Measurements from ENCODE around the gene FAU.

The FAU gene

GRCh38 chr11:65111744-65112545 lies 10.0 kb downstream of the FAU start, which contains the start of gene TM7SF2:
TM7SF2 (plus strand) TSS chr11:65111872; CDS start chr11:65112016, 144 bp downstream.
- DNase-seq: peak; percentile 94 to 100 (median 98)
- intact Hi-C loops (cut with DNase I): loop anchor here (5.0 to 10.0 kb wide), 2 partner anchors 85 to 187 kb away; partner anchors contain the start of genes PPP2R5B and SNX15

DNA sequence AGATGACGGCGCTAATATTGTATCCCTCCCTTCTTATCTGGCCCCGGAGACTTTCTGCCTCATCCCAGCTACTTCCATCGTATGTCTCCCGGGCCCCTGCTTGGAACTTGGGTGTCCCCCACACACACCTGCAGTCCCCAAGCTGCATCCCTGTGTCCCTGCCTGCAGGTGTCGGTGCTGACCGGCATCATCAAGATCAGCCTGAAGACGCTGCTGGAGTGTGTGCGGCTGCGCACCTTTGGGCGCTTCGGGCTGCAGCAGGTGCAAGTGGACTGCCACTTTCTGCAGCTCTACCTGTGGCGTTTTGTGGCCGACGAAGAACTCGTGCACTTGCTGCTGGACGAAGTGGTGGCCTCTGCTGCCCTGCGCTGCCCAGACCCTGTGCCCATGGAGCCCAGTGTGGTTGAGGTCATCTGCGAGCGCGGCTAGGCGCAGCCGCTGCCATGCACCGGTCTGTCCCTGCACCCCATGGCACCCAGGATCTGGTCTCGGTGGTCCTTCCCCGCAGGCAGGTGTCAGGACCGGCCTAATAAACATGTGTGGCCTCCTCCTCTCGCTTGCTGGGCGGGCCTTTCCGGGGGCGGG lies 10.7 kb downstream of the FAU start:
- no peak for DNase-seq
- intact Hi-C loops (cut with DNase I): loop anchor here (5.0 to 10.0 kb wide), 2 partner anchors 84 to 186 kb away; partner anchors contain the start of genes PPP2R5B and SNX15

DNA sequence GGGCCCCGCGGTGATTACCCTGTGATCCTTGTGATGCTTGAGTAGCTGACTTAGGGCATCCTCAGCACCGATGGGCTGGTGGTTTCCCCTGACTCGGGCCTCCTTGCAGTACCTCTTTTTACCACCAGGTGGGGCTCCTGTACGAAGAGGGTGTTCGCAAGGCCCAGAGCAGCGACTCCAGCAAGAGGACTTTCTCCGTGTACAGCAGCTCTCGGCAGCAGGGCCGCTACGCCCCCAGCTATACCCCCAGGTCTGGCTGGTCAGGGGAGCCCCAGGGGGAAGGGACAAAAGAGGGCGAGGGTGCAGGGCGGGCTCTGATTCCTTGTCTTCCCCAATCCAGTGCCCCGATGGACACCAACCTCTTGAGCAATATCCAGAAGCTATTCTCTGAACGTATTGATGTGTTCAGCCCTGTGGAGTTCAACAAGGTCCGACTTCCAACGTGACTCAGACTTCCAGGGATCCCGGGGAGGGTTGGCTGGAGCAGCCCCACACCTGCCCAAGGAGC lies 11.5 kb downstream of the FAU start:
- peak; percentile 83 to 98 (median 96) for DNase-seq

GRCh38 chr11:65109231-65110198 lies 12.4 kb downstream of the FAU start:
- DNase-seq: peak in 2 of 10 donors; percentile 70 to 82
- intact Hi-C loops (cut with DNase I): loop anchor here (5.0 to 10.0 kb wide), 2 partner anchors 82 to 185 kb away; partner anchors contain the start of genes PPP2R5B and SNX15

More for the DNA sequence above, 11.5 kb downstream of the FAU start:
- intact Hi-C loops (cut with DNase I): loop anchor here (5.0 to 10.0 kb wide), 2 partner anchors 83 to 186 kb away; partner anchors contain the start of genes PPP2R5B and SNX15

GRCh38 chr11:65108469-65109123 lies 13.3 kb downstream of the FAU start:
- intact Hi-C loops (cut with DNase I): no loop called here
- peak in 1 of 10 donors; percentile 65 for DNase-seq

GRCh38 chr11:65107751-65108468 lies 14.0 kb downstream of the FAU start:
- intact Hi-C loops (cut with DNase I): no loop called here
- peak in 2 of 10 donors; percentile 70 to 84 for DNase-seq

DNA sequence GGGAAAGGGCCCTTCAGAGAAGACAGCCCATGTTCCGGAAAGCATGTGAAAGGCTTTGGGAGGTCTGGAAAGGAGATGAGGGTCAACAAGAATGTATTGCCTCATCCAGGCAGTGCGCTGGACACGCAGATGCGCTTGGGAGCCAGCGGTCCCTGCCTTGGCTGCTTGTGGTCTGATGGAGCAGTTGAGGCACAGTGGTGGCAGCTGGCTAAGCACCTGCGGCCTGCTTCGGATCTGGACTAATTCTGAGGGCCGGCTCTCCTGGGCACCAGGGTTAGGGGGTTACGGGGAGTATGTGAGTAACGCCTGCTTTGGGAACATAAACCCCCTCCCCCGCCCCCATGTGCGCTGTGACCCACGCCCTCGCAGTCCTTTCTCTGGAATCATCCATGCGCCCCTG lies 14.9 kb downstream of the FAU start:
- peak in 2 of 10 donors; percentile 57 to 60 for DNase-seq
- intact Hi-C loops (cut with DNase I): no loop called here

GRCh38 chr11:65104628-65105027 lies 17.3 kb downstream of the FAU start:
- peak in 2 of 10 donors; percentile 50 to 75 for DNase-seq
- intact Hi-C loops (cut with DNase I): no loop called here

DNA sequence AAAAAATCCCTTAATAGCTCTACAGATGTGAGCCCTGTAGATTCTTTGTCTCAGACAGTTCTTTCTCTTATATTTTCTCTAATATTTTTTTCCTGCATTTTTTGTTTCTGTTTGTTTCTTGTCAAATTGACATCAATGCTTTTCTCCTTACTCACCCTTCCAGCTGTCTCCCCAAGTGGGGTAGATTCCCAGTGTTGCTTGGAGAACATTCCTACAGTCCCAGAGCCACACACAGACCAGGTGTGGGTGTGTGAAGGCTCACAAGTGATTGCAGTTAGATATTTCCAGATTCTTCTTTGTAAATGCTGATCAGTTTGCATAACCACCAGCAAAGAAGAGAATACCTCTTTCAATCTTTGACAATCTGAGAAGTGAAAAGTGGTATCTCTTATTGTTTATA lies 18.5 kb downstream of the FAU start:
- DNase-seq: peak in 1 of 10 donors; percentile 0
- intact Hi-C loops (cut with DNase I): no loop called here

DNA sequence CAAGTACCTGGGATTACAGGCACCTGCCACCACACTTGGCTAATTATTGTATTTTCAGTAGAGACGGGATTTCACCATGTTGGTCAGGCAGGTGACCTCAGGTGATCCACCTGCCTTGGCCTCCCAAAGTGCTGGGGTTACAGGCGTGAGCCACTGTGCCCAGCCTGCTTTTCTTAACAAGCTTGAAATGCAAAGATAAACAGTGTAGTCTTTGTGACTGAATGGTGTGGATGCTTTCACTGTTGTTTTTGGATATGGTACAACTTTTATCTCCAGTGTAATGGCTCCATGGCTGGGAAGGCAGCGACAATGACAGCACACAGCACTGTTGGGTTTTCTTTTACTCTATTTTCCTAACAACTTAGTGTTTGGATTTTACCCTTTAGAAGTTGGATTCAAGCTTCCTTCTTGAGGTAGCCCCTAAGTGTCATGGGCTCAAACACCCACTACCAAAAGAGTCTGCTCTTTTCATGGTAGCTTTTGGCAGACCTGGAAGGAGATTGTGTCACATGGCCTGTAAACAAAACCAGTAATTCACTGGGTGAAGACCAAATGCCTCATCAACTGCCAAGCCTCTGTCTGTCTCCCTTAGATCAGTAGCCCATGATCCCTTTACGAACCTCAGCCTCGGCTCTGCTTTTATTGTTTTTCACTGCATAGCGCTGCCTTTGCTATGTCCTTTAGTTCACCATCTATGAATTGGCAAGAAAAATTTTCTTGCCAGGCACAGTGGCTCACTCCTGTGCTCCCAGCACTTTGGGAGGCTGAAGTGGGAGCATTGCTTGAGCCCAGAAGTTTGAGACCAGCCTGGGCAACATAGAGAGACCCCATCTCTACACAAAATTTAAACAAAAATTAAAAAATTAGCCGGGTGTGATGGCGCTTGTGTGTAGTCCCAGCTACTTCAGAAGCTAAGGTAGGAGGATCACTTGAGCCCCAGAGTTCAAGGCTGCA lies 19.5 kb downstream of the FAU start:
- peak in 3 of 10 donors; percentile 24 to 58 (median 28) for DNase-seq

GRCh38 chr11:65100674-65101350 lies 21.1 kb downstream of the FAU start:
- DNase-seq: peak in 1 of 10 donors; percentile 37
- intact Hi-C loops (cut with DNase I): no loop called here

More for the DNA sequence above, 19.5 kb downstream of the FAU start:
- intact Hi-C loops (cut with DNase I): no loop called here

DNA sequence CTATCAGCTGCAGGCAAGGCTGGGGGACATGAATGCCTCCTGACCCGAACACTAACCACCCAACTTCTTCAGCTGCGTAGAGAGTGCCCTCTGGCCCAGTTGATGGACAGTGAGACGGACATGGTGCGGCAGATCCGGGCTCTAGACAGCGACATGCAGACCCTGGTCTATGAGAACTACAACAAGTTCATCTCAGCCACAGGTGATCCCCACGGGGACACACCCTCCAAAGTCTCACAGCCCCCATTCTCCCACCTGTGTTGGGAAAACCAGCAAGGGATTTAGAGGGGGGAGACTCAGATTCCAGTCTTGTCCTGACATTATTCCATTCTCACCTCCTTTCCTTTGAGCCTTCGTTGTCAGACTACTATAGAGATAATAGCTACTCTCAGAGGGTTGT lies 25.0 kb downstream of the FAU start:
- intact Hi-C loops (cut with DNase I): loop anchor here (5.0 kb wide), 1 partner anchor 70 kb away; the partner anchor contains the start of gene SNX15
- peak in 1 of 10 donors; percentile 44 for DNase-seq

DNA sequence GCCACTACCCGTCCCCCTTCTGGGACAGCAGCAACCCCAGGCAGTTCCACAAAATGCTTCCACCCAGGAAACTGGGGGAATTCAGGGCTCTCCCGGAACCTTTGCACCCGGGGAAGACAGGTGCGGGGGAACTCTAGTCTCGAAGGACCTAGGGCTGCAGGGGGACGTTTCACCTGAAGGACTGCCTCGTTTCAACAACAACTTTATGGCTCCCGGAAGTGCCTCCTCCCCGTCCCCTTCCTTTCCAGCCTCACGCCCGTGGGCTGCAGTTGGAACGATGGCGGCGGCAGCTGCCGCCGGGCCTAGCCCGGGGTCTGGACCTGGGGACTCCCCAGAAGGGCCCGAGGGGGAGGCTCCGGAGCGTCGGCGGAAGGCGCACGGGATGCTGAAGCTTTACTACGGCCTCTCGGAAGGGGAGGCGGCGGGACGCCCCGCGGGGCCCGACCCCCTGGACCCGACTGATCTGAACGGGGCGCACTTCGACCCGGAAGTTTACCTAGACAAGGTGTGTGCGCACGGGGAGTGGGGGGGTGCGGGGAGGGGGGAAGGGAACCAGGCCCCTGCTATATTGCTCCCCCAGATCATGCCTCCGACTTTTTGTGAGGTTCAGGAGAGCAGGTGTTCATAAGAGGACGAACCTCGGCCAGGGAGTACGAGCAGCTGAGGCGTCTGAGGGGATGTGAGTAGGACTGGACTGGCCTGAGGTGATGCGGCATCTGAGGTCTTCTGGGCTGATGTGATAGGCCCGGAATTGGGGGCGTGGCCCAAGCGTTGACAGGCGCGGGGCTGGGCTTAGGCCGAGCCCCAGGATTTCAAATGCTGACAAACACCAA lies 25.7 kb downstream of the FAU start, which contains the start of gene VPS51:
Gene VPS51, plus strand, starts transcription at position 241 of the 833 bp plus-strand sequence. Its CDS starts 37 bp downstream, at position 278.
- peak; percentile 79 to 98 (median 84) for DNase-seq

GRCh38 chr11:65095427-65095826 lies 26.5 kb downstream of the FAU start:
- DNase-seq: peak in 2 of 10 donors; percentile 36 to 57
- intact Hi-C loops (cut with DNase I): loop anchor here (5.0 kb wide), 1 partner anchor 68 kb away; the partner anchor contains the start of gene SNX15

More for the DNA sequence above, 25.7 kb downstream of the FAU start, which contains the start of gene VPS51:
- intact Hi-C loops (cut with DNase I): loop anchor here (5.0 kb wide), 1 partner anchor 69 kb away; the partner anchor contains the start of gene SNX15

DNA sequence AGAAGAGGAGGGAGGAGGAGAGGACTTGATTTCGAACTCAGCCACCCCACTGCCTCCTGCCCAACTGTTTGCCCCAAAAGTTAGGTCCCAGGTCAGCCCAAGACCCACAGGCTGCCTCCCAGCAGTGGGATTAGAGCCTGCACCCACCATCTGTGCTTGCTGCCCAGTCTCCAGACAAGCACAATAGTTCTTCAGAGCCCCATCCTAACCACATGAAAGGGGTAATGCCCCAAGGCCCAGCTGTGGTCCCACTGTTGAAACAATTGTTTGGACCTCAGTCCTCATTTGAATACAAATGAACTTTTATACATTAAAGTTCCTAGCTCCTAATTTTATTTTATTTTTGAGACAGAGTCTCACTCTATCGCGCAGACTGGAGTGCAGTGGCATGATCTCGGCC lies 31.3 kb downstream of the FAU start:
- intact Hi-C loops (cut with DNase I): no loop called here
- DNase-seq: peak in 5 of 10 donors; percentile 10 to 89 (median 49)
